ENCODE data around the gene CCNQ.

- TF ChIP-seq MAX (IDR thresholded peaks at IDR 0.05) (no peak), TAF1 (IDR thresholded peaks at IDR 0.05; ENCODE audit: low read depth) (no peak), RAD21 (IDR thresholded peaks at IDR 0.05; ENCODE audit: low read depth) (no peak), NFIC (IDR thresholded peaks at IDR 0.05) (no peak), YY1 (IDR thresholded peaks at IDR 0.05; ENCODE audit: low read depth) (no peak), FOXM1 (IDR thresholded peaks at IDR 0.05; ENCODE audit: borderline replicate concordance, low read depth) (no peak), EP300 (IDR thresholded peaks at IDR 0.05; ENCODE audit: borderline replicate concordance) (no peak), ZBTB7A (IDR thresholded peaks at IDR 0.05; ENCODE audit: low read depth) (no peak), REST (IDR thresholded peaks at IDR 0.05; ENCODE audit: low read depth) (no peak), CEBPB (IDR thresholded peaks at IDR 0.05) (no peak), CREB1 (IDR thresholded peaks at IDR 0.05; ENCODE audit: low read depth) (no peak), USF1 (IDR thresholded peaks at IDR 0.05) (no peak)
These were observed 60.5 kb downstream of the CCNQ start for GRCh38 chrX:153538424-153538823.

Measured in Ishikawa (cell line).